Skin epidermis (tissue), 12 donors: ENCODE measurements around the gene TRIM37.

Experiments
- H3K27ac ChIP-seq, 21 experiments: fragments of 200-600 bp; sonication (generic) in 11 of 21; one replicate each; pipeline ENCODE4 v1.5.0; 2020; ENCODE audit warnings: mild to moderate bottlenecking in 3 of 21, inconsistent platforms in 2 of 21, moderate library complexity in 2 of 21
- H3K4me3 ChIP-seq, 7 experiments: fragments of 200-600 bp; sonication (generic) in 2 of 7; one replicate each; pipeline ENCODE4 v1.5.0; 2020; ENCODE audit warnings: inconsistent platforms in 2 of 7, mild to moderate bottlenecking in 2 of 7, moderate library complexity in 1 of 7

TRIM37 gene

GRCh38 chr17:59047616-59048015 lies 59.1 kb downstream of the TRIM37 start:
- no peak overlapping the region for H3K4me3 ChIP-seq

DNA sequence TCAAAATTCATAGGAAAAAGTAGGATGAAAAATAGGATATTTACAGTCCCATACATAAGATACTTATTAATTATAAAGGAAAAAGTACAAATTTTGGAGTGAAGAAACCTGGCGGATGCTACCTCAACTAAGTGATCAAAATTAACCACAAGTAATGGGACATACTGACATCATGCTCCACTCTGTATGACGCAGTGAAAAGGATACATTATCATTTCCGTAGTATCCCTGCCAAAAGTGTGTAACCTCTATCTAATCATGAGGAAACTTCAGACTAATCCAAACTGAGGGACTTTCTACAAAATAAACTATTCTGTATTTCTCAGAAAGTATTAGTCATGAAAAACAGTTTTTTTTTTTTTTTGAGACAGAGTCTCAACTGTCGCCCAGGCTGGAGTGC lies 60.5 kb downstream of the TRIM37 start:
- Histone ChIP-seq H3K27ac (no peak overlapping the region), H3K4me3 (no peak overlapping the region)

More at GRCh38 chr17:59047616-59048015, 59.1 kb downstream of the TRIM37 start:
- no peak overlapping the region for H3K27ac ChIP-seq

DNA sequence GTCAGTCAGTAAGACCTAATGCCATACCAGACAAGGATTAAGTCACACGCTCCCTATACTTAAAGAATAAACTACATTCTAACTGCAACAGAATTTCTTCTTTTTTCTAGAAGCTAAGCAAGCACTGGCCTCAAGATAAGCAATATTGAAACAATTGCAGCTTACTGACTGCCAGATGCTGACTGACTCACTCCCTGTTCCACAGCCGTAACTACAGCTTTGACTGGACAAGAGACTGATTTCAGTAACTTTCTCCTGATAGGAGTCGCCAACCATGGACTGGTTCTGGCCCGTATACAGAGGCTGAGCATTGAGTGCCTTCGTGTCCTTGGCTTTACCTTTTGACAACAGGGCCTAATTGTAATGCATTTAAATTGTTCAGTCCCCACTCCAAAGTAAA lies 67.9 kb downstream of the TRIM37 start:
- Histone ChIP-seq H3K27ac (no peak overlapping the region), H3K4me3 (no peak overlapping the region)

DNA sequence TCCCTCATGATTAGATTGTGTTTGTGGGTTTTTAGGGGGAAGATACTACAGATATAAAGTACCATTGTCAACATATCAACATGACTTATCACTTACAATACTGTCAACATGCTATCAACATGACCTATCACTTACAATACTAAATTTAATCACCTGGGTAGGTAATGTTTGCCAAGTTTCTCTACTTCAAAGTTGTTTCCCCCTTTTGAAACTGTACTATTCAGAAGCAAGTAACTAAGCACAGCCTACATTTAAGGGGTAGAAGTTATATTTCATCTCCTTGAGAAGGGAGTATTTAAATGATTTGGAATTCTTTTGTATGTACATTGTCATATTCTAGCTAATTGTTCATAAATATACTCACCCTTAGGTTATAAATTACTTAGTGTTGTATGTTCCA lies 68.7 kb downstream of the TRIM37 start:
- Histone ChIP-seq H3K27ac (no peak overlapping the region), H3K4me3 (no peak overlapping the region)

- Histone ChIP-seq H3K4me3 (no peak overlapping the region), H3K27ac (no peak overlapping the region)
Observed at GRCh38 chr17:59030811-59031210, 75.9 kb downstream of the TRIM37 start.

DNA sequence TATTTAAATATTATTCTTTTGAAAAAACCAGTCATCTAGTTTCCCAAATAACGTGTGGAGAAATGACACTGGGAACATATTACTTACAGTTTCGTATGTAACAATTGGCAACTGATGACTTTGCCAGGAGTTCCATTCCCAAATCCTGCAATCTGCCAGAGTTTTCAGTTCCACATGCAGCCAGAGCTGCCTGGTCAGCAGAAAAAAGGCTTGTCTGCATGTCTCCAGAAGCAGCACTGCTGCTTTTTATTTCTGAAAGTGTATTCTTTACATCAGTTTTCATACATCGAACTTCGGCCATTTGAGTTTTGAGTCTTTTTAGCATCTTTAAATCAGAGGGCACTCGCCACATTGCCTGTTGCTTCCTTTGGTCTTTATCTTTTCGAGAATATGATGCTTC lies 78.4 kb downstream of the TRIM37 start:
- H3K27ac ChIP-seq, result no peak overlapping the region
- H3K4me3 ChIP-seq, result no peak overlapping the region

GRCh38 chr17:59027750-59028149 lies 78.9 kb downstream of the TRIM37 start:
- Histone ChIP-seq H3K27ac (no peak overlapping the region), H3K4me3 (no peak overlapping the region)

GRCh38 chr17:59026176-59026939 lies 80.3 kb downstream of the TRIM37 start:
- Histone ChIP-seq H3K27ac (no peak overlapping the region), H3K4me3 (no peak overlapping the region)

- H3K4me3 ChIP-seq, result no peak overlapping the region
- H3K27ac ChIP-seq, result no peak overlapping the region
Observed at GRCh38 chr17:59024916-59025315, 81.8 kb downstream of the TRIM37 start.

GRCh38 chr17:59018019-59018418 lies 88.7 kb downstream of the TRIM37 start:
- no peak overlapping the region for H3K4me3 ChIP-seq
- H3K27ac ChIP-seq, result no peak overlapping the region

- H3K27ac ChIP-seq, result no peak overlapping the region
- no peak overlapping the region for H3K4me3 ChIP-seq
Observed at GRCh38 chr17:59011975-59012374, 94.7 kb downstream of the TRIM37 start.

GRCh38 chr17:59010026-59010425 lies 96.7 kb downstream of the TRIM37 start:
- H3K27ac ChIP-seq, result no peak overlapping the region
- no peak overlapping the region for H3K4me3 ChIP-seq

GRCh38 chr17:59008737-59009136 lies 97.9 kb downstream of the TRIM37 start:
- Histone ChIP-seq H3K27ac (no peak overlapping the region), H3K4me3 (no peak overlapping the region)

- H3K27ac ChIP-seq, result no peak overlapping the region
- H3K4me3 ChIP-seq, result no peak overlapping the region
Observed at GRCh38 chr17:59007995-59008394, 98.7 kb downstream of the TRIM37 start.

- no peak overlapping the region for H3K4me3 ChIP-seq
- peak overlapping the region in 1 of 21 experiments; percentile 38 for H3K27ac ChIP-seq
Observed at GRCh38 chr17:59004338-59005111, 102.2 kb downstream of the TRIM37 start.

GRCh38 chr17:59003860-59004259 lies 102.8 kb downstream of the TRIM37 start:
- Histone ChIP-seq H3K27ac (no peak overlapping the region), H3K4me3 (no peak overlapping the region)

DNA sequence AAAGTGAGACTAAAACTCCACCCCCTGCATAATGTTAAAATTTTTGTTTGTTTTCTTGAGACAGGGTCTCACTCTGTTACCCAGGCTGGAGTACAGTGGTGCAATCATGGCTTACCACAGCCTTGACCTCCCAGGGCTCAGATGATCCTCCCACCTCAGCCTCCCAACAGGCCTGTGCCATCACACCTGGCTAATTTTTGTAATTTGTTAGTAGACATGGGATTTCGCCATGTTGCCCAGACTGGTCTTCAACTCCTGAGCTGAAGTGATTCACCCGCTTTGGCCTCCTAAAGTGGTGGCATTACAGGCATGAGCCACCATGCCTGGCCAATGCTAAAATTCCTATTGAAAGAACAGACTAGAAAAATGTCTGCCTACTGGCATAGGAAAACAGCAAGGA lies 103.8 kb downstream of the TRIM37 start:
- Histone ChIP-seq H3K4me3 (no peak overlapping the region), H3K27ac (peak overlapping the region in 2 of 21 experiments; percentile 24 to 29)

DNA sequence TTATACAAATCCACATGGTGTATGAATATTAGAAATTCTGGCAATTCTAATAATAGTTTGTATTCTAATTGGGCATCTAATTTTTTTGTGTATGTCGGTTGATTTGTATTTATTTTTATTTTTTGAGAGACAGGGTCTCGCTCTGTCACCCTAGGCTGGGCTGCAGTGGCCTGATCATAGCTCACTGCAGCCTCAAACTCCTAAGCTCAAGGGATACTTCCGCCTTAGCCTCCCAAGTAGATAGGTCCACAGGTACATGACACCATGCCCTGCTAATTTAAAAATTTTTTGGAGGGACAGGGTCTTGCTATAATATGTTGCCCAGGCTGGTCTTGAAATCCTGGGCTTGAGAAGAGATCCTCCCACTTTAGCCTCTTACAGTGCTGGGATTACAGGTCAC lies 104.6 kb downstream of the TRIM37 start:
- Histone ChIP-seq H3K4me3 (no peak overlapping the region), H3K27ac (peak overlapping the region in 8 of 21 experiments; percentile 2 to 60 (median 16))

- Histone ChIP-seq H3K4me3 (no peak overlapping the region), H3K27ac (peak overlapping the region in 13 of 21 experiments; percentile 2 to 69 (median 42))
Observed at GRCh38 chr17:59001158-59001814, 105.4 kb downstream of the TRIM37 start.

DNA sequence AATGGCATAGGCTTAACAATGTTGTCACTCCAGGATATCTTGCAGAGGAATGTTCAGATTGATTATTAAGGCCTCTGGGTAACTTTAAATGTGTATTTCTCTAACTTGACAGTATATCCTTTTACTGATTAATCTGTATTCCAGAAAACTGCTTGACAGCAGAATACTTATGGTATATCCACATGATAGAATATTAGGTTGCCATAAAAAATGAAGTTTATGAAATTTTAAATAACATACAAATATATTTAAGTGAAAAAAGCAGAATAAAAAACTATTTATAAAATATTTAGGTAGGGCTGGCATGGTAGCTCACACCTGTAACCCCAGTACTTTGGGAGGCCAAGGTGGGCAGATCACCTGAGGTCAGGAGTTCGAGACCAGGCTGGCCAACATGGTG lies 106.7 kb downstream of the TRIM37 start:
- Histone ChIP-seq H3K27ac (no peak overlapping the region), H3K4me3 (no peak overlapping the region)

DNA sequence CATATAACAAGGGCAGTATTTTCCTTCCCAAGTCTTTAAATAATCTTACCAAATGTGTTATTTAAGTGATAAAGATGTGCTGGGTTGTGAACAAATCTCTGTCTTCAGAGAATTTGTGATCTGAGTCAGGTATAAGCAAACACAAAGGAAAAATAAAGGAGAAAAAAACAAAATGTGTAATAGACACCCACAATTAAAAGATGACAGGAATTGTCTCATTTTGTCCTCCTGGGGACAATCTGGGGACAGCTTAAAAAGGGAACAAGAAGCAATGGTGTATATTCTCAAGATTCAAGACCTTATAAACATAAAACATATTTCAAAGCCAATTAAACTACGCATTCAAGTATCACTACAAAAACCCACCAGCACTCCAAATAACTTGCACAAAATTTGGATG lies 107.2 kb downstream of the TRIM37 start:
- H3K4me3 ChIP-seq, result no peak overlapping the region
- no peak overlapping the region for H3K27ac ChIP-seq
